ENCODE measurements around the gene SNAP47.

DNA sequence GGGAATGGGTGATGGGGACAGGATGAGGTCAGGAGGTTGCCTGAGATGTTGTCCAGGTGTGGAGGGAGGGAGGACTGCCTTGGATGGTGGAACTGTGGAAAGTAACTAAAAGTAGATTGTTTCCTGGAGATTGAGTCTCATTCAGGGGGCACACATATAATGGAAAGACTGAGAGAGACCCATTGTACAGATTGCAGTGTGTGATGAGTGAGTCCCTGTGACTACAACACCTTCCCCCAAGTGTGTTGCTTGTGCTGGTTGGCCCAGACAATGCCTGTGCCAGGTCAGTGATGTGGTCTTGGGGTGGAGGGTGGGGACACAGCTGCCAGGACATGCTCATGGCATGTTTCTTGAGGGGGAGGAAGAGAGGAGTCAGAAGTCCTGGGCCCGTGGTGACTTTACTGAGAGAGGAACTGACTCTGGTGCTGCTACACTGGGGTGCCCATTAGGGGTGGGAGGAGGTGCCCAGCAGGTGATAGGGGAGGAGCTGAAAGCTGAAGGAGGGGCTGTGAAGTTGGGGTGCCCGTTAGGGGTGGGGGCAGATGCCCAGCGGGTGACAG lies 5.2 kb downstream of the SNAP47 start:
- TF ChIP-seq EZH2phosphoT487 (IDR thresholded peaks at IDR 0.05; ENCODE audit: borderline replicate concordance, low read depth), result no peak
- no peak for TF ChIP-seq POLR2AphosphoS5 (IDR thresholded peaks at IDR 0.05; ENCODE audit: low read depth, low read length)
- TF ChIP-seq, protein P1, sequence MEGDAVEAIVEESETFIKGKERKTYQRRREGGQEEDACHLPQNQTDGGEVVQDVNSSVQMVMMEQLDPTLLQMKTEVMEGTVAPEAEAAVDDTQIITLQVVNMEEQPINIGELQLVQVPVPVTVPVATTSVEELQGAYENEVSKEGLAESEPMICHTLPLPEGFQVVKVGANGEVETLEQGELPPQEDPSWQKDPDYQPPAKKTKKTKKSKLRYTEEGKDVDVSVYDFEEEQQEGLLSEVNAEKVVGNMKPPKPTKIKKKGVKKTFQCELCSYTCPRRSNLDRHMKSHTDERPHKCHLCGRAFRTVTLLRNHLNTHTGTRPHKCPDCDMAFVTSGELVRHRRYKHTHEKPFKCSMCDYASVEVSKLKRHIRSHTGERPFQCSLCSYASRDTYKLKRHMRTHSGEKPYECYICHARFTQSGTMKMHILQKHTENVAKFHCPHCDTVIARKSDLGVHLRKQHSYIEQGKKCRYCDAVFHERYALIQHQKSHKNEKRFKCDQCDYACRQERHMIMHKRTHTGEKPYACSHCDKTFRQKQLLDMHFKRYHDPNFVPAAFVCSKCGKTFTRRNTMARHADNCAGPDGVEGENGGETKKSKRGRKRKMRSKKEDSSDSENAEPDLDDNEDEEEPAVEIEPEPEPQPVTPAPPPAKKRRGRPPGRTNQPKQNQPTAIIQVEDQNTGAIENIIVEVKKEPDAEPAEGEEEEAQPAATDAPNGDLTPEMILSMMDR (IDR thresholded peaks at IDR 0.05), result no peak
- no peak for TF ChIP-seq GABPA (IDR thresholded peaks at IDR 0.05; ENCODE audit: low read depth)
- TF ChIP-seq SMC3 (IDR thresholded peaks at IDR 0.05; ENCODE audit: low read depth, low read length), result no peak
- no peak for TF ChIP-seq RCOR1 (IDR thresholded peaks at IDR 0.05; ENCODE audit: low read length)
- TF ChIP-seq, protein P2, sequence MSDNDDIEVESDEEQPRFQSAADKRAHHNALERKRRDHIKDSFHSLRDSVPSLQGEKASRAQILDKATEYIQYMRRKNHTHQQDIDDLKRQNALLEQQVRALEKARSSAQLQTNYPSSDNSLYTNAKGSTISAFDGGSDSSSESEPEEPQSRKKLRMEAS (IDR thresholded peaks at IDR 0.05; ENCODE audit: low read depth), result no peak
- TF ChIP-seq TEAD4 (IDR thresholded peaks at IDR 0.05; ENCODE audit: borderline replicate concordance, insufficient read depth), result no peak
- TF ChIP-seq CHD2 (IDR thresholded peaks at IDR 0.05; ENCODE audit: low read length, partially characterized antibody), result no peak
- no peak for TF ChIP-seq TAF1 (IDR thresholded peaks at IDR 0.05; ENCODE audit: borderline replicate concordance, low read depth, low read length)
- TF ChIP-seq JUND (IDR thresholded peaks at IDR 0.05), result no peak
- TF ChIP-seq RFX5 (IDR thresholded peaks at IDR 0.05; ENCODE audit: low read length), result no peak
